Stimulated activated CD8-positive, alpha-beta memory T cell treated with anti-CD3 and anti-CD28 coated beads, Interleukin-15, amount 100 ng/mL, for 48 hours (primary cell): ENCODE data around the gene HOMEZ.
A peak's percentile ranks its signal among the peaks of the same experiment; 100 is the strongest.
"Not testable (repeated sequence)": the region's sequence is repeated elsewhere in the genome, so short reads cannot be mapped to it uniquely, and the experiment has no call there.

Experiments
- DNase-seq, 2 donors: peaks; one replicate each; pipeline ENCODE4 v3.0.0-alpha.2; 2020; ENCODE audit warnings: low read depth in 2 of 2

HOMEZ gene

GRCh38 chr14:23286020-23286901 lies at the start of gene HOMEZ:
Gene HOMEZ (minus strand): TSS chr14:23286132. CDS start chr14:23285952, 180 bp downstream.
- DNase-seq, result peak; percentile 98 to 99

DNA sequence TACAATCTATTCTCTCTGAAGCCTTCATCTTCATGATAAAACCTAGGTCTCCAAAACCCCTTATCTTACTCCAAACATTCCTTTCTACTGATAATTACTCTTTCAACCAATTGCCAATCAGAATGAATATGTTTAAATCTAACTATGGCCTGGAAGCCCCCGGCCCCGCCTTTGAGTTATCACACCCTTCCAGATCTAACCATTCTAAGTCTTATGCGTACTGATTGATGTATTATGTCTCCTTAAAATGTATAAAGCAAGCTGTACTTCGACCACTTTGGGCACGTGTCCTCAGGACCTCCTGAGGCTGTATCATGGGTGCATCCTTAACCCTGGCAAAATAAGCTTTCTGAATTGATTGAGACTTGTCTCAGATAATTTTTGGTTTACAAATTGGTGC lies 49.7 kb upstream of the HOMEZ start:
- DNase-seq, result no peak

- peak in 1 of 2 donors; percentile 34 for DNase-seq
These were observed 42.2 kb upstream of the HOMEZ start for GRCh38 chr14:23327947-23328744.

GRCh38 chr14:23326491-23327332 lies 40.8 kb upstream of the HOMEZ start:
- DNase-seq, result no peak

DNA sequence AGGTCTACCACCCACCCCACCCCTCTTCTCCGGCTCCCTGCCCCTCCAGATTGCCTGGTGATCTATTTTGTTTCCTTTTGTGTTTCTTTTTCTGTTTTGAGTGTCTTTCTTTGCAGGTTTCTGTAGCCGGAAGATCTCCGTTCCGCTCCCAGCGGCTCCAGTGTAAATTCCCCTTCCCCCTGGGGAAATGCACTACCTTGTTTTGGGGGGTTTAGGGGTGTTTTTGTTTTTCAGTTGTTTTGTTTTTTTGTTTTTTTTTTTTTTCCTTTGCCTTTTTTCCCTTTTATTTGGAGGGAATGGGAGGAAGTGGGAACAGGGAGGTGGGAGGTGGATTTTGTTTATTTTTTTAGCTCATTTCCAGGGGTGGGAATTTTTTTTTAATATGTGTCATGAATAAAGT lies 39.8 kb upstream of the HOMEZ start:
- not testable (repeated sequence) for DNase-seq

GRCh38 chr14:23324993-23325392 lies 39.1 kb upstream of the HOMEZ start:
- no peak for DNase-seq

- DNase-seq, result no peak
These were observed 38.5 kb upstream of the HOMEZ start for GRCh38 chr14:23324455-23324846.

- no peak for DNase-seq
These were observed 38.0 kb upstream of the HOMEZ start for GRCh38 chr14:23323838-23324454.

DNA sequence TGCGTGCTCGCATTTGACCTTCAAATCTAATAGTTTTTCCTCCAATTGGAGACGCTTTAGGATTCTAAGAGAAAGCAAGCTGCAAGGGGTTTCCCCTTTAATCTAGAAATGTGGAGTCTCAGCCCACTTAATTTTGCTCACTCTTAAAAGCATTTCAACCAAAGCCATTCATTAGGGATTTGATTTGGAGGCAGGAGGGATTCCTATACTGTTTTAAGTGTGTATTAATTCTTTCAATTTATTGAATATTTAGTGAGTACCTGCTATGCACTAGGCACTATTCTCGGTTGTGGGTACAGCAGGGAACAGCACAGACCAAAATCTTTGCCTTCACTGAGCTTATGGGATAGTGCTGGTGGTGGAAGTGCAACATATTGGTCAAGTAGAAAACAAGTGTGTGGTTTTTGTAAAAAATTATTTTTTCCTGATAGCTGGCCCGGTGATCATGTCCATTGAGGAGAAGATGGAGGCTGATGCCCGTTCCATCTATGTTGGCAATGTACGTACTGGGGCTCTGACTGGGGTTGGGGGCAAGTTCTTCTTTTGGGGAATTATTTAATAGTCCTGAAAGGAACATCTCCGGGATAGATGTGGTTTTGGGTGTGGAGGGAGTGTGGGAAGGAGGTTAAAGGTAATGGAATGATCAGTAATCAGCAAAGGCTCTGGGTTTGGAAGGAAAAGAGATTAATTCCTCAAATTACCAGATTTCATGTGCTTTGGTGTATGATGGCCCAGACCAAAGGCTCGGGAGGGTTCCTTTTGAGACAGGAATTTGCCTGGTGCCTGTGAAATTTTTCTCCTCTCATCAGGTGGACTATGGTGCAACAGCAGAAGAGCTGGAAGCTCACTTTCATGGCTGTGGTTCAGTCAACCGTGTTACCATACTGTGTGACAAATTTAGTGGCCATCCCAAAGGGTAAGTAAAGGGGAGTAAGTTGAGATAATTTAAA lies 36.9 kb upstream of the HOMEZ start:
- no peak for DNase-seq

DNA sequence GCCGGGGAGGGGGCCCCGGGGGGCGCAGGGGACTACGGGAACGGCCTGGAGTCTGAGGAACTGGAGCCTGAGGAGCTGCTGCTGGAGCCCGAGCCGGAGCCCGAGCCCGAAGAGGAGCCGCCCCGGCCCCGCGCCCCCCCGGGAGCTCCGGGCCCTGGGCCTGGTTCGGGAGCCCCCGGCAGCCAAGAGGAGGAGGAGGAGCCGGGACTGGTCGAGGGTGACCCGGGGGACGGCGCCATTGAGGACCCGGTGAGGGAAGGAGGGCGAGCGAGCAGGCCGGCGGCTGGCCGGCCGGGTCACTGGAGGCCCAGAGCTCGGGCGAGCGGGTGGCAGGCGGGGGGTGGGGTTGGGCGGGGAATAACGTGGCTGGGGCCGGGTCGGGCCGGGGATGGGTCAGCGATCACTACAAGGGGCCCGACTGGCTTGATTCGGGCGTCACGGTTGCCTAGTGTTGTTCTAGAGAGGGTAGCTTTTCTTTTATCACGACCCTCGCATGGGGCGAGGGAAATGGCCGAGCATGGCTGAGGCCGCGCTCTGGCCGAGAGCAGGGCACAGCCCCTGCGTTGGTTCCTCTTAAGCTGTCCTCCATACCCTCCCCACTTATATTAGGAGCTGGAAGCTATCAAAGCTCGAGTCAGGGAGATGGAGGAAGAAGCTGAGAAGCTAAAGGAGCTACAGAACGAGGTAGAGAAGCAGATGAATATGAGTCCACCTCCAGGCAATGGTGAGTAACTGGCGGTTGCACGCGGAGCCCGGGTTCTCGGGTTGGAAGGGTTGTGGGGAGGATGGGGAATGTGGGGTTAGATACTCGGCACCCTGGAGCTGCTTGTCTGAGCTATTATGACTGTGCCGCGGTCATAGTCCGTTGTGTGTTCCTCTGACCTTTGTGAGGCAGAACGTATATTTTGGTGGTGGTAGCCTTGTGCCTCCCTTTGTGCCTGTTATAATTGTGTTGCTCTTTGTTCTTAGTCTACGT lies 35.9 kb upstream of the HOMEZ start:
- peak; percentile 45 to 64 for DNase-seq

GRCh38 chr14:23320584-23321571 lies 34.9 kb upstream of the HOMEZ start, which contains the start of gene PABPN1:
Gene PABPN1 (plus strand): TSS chr14:23321457. CDS start chr14:23321470, 13 bp downstream.
- peak; percentile 95 to 97 for DNase-seq

DNA sequence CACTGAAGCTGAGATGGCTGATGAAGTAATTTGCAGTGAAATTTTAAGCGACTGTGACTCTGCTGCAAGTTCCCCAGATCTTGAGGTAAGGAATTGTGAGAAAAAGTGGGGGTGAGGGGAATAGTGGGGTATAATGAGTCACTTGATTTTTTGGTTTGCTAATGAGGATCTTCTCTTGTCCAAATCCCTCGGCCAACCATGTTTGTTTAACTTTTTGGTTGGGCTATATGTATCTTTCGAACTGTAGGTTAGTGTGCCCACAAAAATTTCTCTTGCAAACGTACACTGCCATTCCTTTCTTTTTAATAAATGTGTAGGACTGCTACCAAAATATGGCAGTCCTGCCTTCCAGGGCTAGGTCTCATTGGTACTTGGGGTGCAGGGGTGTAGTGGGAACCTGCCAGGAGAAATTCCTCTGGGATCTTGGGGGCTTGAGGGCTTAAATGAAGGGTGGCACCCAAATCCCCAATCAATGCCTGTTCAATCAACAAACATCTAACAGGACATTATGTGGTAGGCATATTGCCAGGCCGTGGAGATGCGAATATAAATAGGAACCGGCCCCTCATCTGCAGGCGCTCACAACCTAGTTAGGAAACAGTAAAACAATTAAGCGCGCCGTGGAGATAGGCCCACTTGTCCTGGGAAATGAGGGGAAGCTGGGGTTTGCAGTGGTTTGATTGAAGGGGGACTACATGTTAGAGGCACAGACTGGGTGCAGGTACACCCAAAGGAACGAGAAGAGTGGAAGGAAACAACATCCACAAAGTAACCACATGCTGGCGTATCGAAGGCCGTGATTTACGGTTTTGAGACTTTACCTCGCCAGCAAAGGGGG lies 34.0 kb upstream of the HOMEZ start:
- DNase-seq, result no peak

DNA sequence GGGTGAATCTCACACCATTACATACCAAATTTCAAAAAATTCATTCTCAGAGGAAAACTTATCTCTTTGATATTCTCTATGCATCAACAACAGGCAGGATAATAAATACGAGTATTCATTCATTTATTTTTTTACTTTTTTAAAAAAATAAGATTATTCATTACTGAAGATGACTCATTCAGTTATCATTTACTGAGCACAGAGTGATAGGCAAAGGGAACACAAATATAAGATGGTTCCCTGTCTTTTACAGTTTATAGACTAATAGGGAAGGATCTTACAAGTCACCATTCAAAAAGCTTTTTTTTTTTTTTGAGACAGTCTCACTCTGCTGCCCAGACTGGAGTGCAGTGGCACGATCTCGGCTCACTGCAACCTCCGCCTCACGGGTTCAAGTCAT lies 30.4 kb upstream of the HOMEZ start:
- DNase-seq, result no peak

DNA sequence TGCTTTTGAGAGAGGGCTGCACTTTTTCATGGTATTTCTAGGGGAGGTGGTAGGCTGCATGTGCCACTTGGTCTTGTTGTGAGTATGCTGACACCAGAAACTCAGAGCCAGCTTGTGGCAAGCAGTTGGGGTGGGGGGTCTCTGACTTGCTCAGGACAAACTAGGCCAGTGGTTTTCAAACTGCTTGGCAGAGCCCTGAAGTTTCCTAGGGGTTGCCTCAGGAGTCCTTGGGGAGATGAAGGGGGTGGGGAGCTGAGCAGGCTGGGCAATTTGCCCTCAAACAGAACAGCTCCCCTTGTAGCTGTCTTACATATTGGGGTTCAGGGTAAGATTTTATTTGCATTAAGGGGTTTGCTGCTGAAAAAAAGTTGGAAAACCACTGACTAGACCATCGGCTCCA lies 24.6 kb upstream of the HOMEZ start:
- no peak for DNase-seq

- DNase-seq, result no peak
These were observed 23.0 kb upstream of the HOMEZ start for GRCh38 chr14:23308721-23309445.
